Measurements from ENCODE around the gene INTS1.

The INTS1 gene

DNA sequence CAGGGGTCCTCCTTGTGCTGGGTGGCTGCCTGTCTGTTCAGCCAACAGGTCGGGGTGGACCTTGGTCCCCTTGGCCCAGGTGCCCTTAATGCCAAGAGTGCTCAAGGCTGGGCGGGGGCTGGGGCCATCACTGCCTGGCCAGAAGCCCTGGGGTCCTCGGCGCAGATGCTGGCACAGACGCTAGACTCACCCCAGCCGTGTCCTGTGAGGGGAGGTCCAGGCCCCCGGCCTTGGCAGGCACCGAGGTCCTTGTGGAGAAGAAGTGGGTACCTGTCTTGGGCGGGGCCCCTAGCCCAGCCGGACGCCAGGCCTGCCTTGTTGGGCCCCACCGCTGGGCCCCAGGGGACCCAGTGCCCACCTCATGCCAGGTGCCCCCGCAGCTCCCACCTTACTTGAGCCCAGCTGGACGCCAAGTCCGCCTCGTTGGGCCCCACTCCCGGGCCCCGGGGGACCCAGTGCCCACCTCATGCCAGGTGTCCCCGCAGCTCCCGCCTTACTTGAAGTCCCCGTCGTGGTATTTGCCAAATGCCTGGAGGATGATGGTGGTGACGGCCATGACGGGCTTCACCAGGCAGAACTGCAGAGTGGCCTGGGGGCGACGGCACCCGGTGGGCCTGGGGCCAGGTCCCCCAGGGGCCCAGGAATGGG lies 45.3 kb upstream of the INTS1 start:
- TF ChIP-seq, protein P1, sequence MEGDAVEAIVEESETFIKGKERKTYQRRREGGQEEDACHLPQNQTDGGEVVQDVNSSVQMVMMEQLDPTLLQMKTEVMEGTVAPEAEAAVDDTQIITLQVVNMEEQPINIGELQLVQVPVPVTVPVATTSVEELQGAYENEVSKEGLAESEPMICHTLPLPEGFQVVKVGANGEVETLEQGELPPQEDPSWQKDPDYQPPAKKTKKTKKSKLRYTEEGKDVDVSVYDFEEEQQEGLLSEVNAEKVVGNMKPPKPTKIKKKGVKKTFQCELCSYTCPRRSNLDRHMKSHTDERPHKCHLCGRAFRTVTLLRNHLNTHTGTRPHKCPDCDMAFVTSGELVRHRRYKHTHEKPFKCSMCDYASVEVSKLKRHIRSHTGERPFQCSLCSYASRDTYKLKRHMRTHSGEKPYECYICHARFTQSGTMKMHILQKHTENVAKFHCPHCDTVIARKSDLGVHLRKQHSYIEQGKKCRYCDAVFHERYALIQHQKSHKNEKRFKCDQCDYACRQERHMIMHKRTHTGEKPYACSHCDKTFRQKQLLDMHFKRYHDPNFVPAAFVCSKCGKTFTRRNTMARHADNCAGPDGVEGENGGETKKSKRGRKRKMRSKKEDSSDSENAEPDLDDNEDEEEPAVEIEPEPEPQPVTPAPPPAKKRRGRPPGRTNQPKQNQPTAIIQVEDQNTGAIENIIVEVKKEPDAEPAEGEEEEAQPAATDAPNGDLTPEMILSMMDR (conservative IDR thresholded peaks at IDR 0.05): no peak
- TF ChIP-seq ZFX (IDR thresholded peaks at IDR 0.05): no peak
- no peak overlapping the region for H3K27ac ChIP-seq

DNA sequence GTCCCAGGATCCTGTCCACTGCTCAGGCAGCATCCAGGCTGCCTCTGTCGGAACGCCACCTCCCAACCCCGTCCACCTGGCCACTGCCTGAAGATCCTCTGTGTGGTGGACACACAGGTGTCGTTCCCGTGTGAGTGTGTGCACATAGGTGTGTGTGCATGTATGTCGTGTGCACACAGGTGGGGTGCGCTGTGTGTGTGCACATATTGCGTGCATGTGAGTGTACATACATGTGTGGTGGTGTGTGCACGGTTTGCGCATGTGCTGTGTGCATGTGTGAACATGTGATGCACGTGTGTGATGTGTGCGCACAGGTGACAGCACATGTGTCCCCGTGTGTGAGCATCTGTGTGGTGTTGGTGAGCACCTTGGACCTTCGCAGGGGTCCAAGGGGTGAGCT lies 44.8 kb upstream of the INTS1 start:
- no peak overlapping the region for H3K27ac ChIP-seq
- no peak for TF ChIP-seq ZFX (IDR thresholded peaks at IDR 0.05)
- TF ChIP-seq, protein P1 (conservative IDR thresholded peaks at IDR 0.05): no peak

DNA sequence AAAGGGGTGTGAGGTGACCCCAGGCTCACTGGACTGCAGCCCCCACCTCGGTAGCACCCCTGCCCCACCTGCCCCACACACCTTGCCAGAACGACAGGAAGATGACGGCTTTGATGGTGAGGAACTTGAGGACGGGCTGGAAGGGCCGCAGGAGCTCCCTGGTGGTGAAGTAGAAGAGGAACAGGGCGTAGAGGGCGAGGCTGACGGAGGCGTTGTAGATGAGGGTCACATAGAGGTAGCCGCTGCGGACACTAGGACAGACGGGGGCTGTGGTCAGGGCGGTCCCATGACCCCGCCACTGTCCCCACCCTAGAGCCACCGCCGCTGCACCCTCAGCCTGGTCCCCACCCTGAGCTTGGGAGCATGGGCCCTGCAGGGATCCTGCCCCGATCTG lies 44.2 kb upstream of the INTS1 start:
- no peak overlapping the region for H3K27ac ChIP-seq
- TF ChIP-seq, protein P1 (conservative IDR thresholded peaks at IDR 0.05): no peak

DNA sequence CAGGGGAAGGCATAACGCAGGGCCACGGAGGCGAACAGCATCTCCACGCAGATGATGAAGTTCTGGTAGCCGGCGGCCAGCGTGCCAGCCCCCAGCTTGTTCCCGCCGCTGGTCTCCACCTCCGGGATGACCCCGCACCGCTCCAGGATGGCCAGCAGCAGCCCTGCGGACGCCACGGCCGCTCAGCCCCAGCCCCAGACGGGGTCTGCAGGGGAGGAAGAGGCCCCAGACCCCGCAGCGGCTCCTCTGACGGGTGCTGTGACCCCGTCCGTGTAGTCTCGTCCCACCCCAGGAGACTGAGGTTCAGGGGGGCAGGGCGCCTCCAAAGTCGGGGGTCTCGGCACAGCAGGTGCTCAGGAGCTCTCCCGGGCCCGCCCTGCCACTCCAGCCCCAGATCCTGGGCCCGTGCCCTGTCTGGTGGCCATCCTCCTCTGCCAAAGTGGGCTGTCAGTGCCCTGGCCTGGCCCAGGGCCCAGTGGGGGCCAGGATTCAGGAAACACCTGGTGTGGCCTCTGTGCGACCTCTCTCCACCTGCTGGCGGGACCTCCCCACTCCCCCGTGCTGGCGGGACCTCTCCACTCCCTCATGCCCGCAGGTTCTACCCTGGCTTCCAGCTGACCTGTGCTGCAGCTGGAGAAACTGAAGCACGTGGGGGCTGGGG lies 43.7 kb upstream of the INTS1 start:
- H3K27ac ChIP-seq: no peak overlapping the region
- TF ChIP-seq ZFX (IDR thresholded peaks at IDR 0.05): no peak
- TF ChIP-seq, protein P1 (conservative IDR thresholded peaks at IDR 0.05): no peak

DNA sequence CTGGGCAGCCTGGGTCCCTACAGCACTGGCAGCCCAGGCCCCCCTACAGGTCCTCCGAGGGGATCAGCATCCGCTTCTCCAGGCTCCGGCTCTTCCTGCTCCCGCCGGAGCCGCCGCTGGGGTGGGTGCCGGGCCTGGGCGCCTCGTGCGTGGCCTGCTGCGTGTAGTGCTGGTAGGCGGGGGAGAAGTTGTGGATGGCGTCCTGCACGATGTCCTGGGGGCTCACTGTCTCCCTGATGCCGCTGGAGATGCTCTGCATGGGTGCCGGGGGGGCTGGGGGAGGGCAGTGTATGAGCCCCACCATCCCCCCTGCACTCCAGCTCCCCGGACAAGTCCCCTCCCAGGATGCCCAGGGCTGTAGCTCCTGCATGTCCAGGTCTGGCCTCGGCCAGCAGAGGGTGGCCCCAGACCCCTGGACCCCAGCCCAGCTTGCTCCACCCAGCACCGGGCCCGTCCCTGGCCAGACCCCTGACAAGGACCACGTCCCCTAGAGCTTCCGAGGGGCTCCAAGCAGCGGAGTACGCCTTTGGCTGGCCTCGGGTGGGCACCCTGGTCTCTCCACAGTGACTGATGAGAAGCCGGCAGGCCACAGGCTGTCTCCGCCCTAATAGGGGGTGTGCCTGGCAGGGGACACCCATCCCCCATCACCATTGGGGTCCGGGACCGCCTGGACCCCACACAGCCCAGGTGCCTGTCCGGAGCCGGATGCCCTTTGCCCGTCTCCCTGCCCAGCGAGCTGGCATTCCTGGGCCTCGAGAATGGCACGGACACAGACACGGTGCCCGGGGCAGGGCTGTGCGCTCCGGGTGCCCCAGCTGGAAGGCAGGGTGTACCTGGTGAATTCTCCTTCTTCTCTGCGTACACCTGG lies 43.0 kb upstream of the INTS1 start:
- H3K27ac ChIP-seq: no peak overlapping the region
- TF ChIP-seq, protein P1 (conservative IDR thresholded peaks at IDR 0.05): no peak
- TF ChIP-seq ZFX (IDR thresholded peaks at IDR 0.05): no peak

DNA sequence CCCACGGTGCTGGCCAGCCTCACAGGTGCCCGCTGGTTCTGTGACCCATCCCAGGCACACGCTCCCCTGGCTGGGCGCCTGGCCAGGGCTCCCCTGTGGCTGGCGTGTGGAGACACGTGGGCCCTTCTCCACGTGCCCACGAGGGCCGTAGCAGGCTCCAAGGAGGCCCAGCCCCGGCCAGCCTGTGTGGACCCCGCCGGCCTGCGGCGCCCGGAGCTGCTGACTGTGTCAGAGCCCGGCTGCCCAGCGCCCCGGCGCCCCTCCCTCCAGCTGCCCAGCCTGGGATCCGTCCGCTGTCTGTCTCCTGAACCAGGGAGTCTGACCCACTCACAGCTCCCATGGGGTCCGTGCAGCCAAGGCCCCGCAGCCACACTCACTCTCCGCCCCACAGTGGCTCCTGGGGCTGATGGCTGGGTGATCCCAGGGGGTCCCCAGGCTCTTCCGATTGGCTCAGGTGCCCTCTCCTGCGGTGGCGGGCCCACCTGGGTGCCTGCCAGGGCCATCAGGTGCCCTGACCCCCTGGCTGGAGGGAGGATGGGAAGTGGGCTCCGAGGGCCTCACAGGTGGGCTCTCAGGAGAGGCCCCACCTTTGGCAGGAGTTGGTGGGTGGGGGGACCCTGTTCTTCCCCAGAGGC lies 42.2 kb upstream of the INTS1 start:
- TF ChIP-seq, protein P1 (conservative IDR thresholded peaks at IDR 0.05): no peak
- TF ChIP-seq ZFX (IDR thresholded peaks at IDR 0.05): no peak
- no peak overlapping the region for H3K27ac ChIP-seq

Data from C4-2B (cell line).